ENCODE results near the gene GSTM2. TPM values are rescaled to one million over a fixed set of nuclear protein-coding genes. Genes with fewer than 3 reads are reported as not detected.
"Not testable (repeated sequence)": the region's sequence is repeated elsewhere in the genome, so short reads cannot be mapped to it uniquely, and the experiment has no call there.

Gene GSTM2
- total RNA-seq, 1 donor from 2014 or later, result 76.9 TPM

- Mint-ChIP-seq H3K4me1 (ENCODE audit: low read depth) (no peaks in the 10 kb centered on the region), H3K27ac (no peak overlapping the region), H3K36me3 (ENCODE audit: insufficient read depth) (peaks cover 15% of the 10 kb centered on the region), H3K4me3 (ENCODE audit: low read depth) (no peak overlapping the region), H3K9me3 (ENCODE audit: low read depth) (peaks cover 32% of the 10 kb centered on the region), H3K27me3 (no peaks in the 10 kb centered on the region)
- DNase-seq (ENCODE audit: low spot score, unreplicated experiment), result no peak
- no peak for TF ChIP-seq CTCF (IDR thresholded peaks at IDR 0.05; ENCODE audit: unreplicated experiment)
These were observed 37.6 kb downstream of the GSTM2 start for GRCh38 chr1:109705411-109705810.

GRCh38 chr1:109708949-109709348, 41.1 kb downstream of the GSTM2 start:
- peaks cover 23% of the 10 kb centered on the region for H3K9me3 Mint-ChIP-seq (ENCODE audit: low read depth)
- not testable (repeated sequence) for H3K4me1 Mint-ChIP-seq (ENCODE audit: low read depth); H3K27me3 Mint-ChIP-seq; DNase-seq (ENCODE audit: low spot score, unreplicated experiment); H3K4me3 Mint-ChIP-seq (ENCODE audit: low read depth); H3K27ac Mint-ChIP-seq
- H3K36me3 Mint-ChIP-seq (ENCODE audit: insufficient read depth), result peaks cover 12% of the 10 kb centered on the region

GRCh38 chr1:109709822-109710221, 42.0 kb downstream of the GSTM2 start:
- not testable (repeated sequence) for H3K4me1 Mint-ChIP-seq (ENCODE audit: low read depth); H3K27ac Mint-ChIP-seq; H3K27me3 Mint-ChIP-seq; DNase-seq (ENCODE audit: low spot score, unreplicated experiment); H3K4me3 Mint-ChIP-seq (ENCODE audit: low read depth)
- peaks cover 12% of the 10 kb centered on the region for H3K36me3 Mint-ChIP-seq (ENCODE audit: insufficient read depth)
- H3K9me3 Mint-ChIP-seq (ENCODE audit: low read depth), result peaks cover 16% of the 10 kb centered on the region

GRCh38 chr1:109711593-109712320, 43.9 kb downstream of the GSTM2 start, which contains the start of gene GSTM5:
Gene GSTM5 (plus strand): TSS chr1:109712251. CDS start chr1:109712313, 62 bp downstream.
- not testable (repeated sequence) for H3K4me1 Mint-ChIP-seq (ENCODE audit: low read depth); H3K27ac Mint-ChIP-seq; DNase-seq (ENCODE audit: low spot score, unreplicated experiment); H3K4me3 Mint-ChIP-seq (ENCODE audit: low read depth)
- peaks cover 12% of the 10 kb centered on the region for H3K36me3 Mint-ChIP-seq (ENCODE audit: insufficient read depth)
- H3K27me3 Mint-ChIP-seq, result peaks cover 11% of the 10 kb centered on the region
- peaks cover 16% of the 10 kb centered on the region for H3K9me3 Mint-ChIP-seq (ENCODE audit: low read depth)

GRCh38 chr1:109712321-109712864, 44.5 kb downstream of the GSTM2 start:
- H3K27ac Mint-ChIP-seq, result no peak overlapping the region
- H3K4me3 Mint-ChIP-seq (ENCODE audit: low read depth), result no peak overlapping the region
- no peaks in the 10 kb centered on the region for H3K4me1 Mint-ChIP-seq (ENCODE audit: low read depth)
- no peak for TF ChIP-seq CTCF (IDR thresholded peaks at IDR 0.05; ENCODE audit: unreplicated experiment)
- H3K9me3 Mint-ChIP-seq (ENCODE audit: low read depth), result peaks cover 16% of the 10 kb centered on the region
- peaks cover 10% of the 10 kb centered on the region for H3K36me3 Mint-ChIP-seq (ENCODE audit: insufficient read depth)
- DNase-seq (ENCODE audit: low spot score, unreplicated experiment), result no peak
- peaks cover 11% of the 10 kb centered on the region for H3K27me3 Mint-ChIP-seq

GRCh38 chr1:109713636-109714035, 45.8 kb downstream of the GSTM2 start:
- TF ChIP-seq CTCF (IDR thresholded peaks at IDR 0.05; ENCODE audit: unreplicated experiment), result no peak
- Mint-ChIP-seq H3K4me1 (ENCODE audit: low read depth) (peaks cover 1% of the 10 kb centered on the region), H3K27me3 (peaks cover 14% of the 10 kb centered on the region), H3K4me3 (ENCODE audit: low read depth) (no peak overlapping the region), H3K36me3 (ENCODE audit: insufficient read depth) (peaks cover 7% of the 10 kb centered on the region), H3K9me3 (ENCODE audit: low read depth) (peaks cover 8% of the 10 kb centered on the region), H3K27ac (no peak overlapping the region)
- DNase-seq (ENCODE audit: low spot score, unreplicated experiment), result no peak
